CD4-positive, alpha-beta T cell treated with Interleukin-1 beta for 1 hour (primary cell): Measurements from ENCODE around the gene FBH1.
"Not testable (repeated sequence)": the region's sequence is repeated elsewhere in the genome, so short reads cannot be mapped to it uniquely, and the experiment has no call there.

Experiments used
- DNase-seq, 2 donors: peaks; one replicate each; pipeline ENCODE4 v3.0.0-alpha.2; 2020 to 2022

FBH1 gene

DNA sequence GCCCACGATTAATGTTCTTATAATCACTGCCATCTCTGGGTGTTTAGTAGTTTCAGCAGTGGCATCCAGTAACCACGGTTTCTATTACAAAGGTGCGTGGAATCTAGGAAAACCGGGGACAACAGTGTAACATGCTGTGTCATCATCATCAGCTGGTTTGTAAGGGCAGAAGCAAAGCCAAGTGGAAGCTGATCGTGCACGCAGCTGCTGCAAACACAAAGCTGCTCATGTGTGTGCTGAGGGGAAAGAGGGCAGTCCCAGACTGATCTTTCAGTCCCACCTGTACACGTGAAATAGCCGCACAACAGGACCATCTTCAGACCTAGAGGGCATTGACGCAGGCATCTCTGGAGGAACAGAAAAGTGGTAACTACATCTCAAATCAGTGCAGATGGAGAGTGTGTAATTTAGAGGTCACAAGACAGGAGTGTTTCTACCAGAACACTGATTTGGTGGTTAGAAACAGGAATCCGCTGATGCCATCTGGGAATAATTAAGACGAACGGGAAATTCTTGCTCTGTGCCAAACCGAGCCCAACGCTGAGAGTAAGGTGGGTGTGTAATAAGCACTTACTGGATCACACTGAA is 13.8 kb upstream of the FBH1 start:
- no peak for DNase-seq

DNA sequence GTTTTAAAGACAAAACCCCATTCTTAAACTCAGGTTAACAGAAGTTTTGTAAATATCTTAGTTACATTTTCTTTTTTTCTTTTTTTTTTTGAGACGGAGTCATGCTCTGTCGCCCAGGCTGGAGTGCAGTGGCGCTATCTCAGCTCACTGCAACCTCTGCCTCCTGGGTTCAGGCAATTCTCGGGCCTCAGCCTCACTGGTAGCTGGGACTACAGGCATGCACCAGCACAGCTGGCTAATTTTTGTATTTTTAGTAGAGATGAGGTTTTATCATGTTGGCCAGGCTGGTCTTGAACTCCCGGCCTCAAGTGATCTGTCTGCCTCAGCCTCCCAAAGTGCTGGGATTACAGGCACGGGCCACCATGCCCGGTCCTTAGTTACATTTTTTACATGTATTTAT is 13.0 kb upstream of the FBH1 start:
- DNase-seq = not testable (repeated sequence)

- no peak for DNase-seq
Measured at GRCh38 chr10:5882961-5883360, 7.1 kb upstream of the FBH1 start.

DNA sequence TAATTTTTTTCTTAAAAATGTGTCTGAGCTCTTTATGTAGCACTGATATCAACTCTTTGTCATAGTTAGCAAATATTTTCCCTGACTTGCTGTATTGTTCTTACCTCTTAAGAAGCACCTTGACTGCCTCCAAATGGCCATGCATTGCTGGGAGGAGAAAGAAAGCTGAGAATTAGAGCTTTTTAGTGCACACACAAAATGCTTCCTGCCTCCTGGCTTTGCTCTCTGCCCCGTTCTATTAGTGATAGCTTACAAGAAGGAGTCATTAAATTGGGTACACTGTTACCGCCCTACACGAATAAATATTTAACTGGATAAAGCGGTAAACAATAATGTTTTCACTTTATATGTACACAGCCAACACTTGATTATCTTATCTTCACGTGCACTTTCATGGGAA is 4.4 kb upstream of the FBH1 start:
- no peak for DNase-seq

GRCh38 chr10:5887029-5887428 is 3.0 kb upstream of the FBH1 start:
- DNase-seq = no peak

DNA sequence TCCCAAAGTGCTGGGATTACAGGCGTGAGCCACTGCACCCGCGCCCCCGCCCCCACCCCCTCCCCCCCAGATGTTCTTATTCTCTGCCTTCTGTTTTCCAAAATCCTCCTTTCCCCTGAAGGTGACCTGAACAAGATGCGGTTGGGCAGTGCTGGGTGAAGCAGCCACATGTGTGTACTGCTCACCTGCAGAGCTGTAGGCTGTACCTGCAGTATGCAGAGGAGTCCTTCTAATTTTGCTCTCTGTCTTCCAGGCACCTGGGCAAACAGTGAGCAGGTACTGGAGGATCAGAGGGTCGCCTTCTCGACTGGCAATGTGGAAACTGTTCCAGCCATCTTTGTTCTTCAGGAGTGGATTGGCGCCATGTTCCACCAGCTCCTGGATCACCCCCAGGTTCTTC is 2.4 kb upstream of the FBH1 start:
- DNase-seq = no peak

- DNase-seq = no peak
Measured at GRCh38 chr10:5888351-5888750, 1.7 kb upstream of the FBH1 start.

DNA sequence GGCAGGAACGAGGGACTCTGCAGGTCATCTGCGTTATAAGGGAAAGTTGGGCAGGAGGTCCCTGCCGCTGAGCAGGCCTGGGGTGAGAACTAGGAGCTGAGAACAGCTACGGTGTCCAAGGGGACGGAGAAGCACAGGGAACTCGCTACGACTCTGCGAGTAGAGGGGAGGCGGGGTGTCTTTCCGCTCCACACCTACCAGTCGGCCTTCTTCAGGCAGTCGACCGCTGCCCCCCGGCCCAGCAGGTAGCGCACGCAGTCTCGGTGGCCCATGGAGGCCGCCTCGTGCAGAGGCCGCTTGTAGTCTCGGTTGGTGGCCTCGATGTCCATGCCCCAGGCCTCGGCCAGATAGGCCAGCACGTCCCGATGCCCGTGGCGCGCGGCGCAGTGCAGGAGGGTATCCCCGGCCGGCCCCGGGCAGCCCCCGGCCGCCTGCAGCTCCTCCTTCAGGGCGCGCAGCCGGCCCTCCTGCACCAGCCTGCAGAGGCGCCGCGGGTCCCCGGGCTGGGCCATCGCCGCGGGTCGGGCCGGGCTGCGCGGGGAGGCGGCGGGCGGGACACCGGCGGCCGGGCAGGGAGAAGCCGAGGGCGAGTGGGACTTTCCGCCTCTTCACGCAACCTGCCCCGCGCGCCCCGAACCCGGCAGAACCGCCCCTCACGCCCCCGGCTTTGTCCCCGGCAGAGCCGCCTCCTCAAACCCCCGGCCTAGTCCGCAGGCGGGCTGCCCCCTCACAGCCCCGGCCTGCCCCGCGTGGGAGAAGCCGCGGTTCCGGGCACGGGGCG is 1.0 kb upstream of the FBH1 start:
- DNase-seq = peak; percentile 11 to 31

GRCh38 chr10:5890452-5890915 is 441 bp downstream of the FBH1 start:
- peak; percentile 9 to 22 for DNase-seq

- DNase-seq = no peak
Measured at GRCh38 chr10:5891009-5891408, 966 bp downstream of the FBH1 start.

GRCh38 chr10:5892007-5892406 is 2.0 kb downstream of the FBH1 start:
- DNase-seq = no peak

- no peak for DNase-seq
Measured at GRCh38 chr10:5893321-5893720, 3.3 kb downstream of the FBH1 start.

- DNase-seq = no peak
Measured at GRCh38 chr10:5894403-5894802, 4.4 kb downstream of the FBH1 start.

DNA sequence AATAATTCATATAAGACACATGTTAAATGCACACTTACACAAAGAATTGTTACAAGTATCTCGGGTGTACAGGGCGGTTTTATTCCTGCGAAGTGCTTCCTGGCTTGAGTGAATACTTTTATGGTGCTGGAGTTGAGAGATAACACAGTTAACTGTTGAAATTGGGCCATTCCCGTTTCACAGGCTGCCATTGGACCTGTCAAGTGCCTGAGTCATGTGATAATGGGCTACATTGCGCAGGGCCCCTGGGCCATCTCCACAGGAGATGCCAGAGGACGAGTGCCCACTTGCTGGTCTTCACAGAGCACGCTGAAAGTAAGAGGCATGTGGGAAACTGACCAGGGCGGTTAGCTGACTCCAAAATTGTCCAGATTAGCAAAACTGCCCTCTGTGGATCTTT is 4.8 kb downstream of the FBH1 start:
- no peak for DNase-seq

DNA sequence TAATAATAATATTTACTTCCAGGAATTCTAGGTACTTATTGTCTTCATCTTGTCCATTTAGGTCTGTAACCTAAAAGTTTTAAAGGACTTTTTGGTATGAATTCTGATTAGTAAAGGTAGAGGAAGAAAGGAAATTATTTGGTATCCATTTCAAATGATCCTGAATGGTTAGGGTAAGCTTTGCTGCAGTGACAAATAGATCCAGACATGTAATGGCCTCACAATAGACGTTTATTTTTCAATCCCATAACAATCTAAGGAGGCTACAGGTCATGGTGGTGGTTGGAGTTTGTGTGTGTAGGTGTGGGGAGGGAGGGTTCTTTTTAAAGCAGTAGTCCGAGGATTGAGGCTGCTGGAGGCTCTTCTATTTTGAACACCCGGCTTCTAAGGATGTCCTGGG is 5.3 kb downstream of the FBH1 start:
- no peak for DNase-seq

- DNase-seq = no peak
Measured at GRCh38 chr10:5895804-5896203, 5.8 kb downstream of the FBH1 start.

GRCh38 chr10:5896208-5897052 is 6.4 kb downstream of the FBH1 start:
- no peak for DNase-seq

DNA sequence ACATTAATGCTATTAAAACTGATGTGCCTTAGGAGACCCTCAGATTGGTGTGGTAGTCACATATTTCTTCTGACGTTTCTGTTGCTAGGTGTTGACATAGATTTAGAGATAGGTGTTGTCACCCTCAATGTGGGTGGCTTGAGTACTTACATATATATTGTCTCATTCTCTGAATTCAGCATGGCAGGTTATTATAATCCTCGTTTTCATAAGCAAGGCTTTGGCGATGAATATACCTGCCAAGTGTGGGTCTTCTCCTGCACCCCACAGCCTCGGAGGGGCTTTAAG is 7.0 kb downstream of the FBH1 start:
- DNase-seq = no peak

DNA sequence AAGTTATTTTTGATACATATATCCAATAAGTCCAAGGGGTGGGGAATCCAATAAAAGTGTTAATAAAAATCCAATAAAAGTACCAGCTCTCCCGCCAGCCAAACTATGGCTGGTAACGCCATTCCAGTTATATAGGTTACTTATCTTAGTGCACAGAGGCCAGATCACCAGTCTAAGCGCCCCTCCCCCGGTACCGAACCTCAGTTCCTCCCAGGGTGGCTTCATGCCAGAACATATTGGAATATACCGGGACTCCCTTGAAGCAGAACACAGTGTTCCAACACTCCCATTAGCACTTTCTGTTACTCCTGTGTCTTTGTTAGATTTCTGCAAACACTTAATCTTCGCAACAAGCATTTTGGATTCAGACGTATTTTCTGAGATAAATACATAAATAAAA is 7.5 kb downstream of the FBH1 start:
- DNase-seq = no peak

DNA sequence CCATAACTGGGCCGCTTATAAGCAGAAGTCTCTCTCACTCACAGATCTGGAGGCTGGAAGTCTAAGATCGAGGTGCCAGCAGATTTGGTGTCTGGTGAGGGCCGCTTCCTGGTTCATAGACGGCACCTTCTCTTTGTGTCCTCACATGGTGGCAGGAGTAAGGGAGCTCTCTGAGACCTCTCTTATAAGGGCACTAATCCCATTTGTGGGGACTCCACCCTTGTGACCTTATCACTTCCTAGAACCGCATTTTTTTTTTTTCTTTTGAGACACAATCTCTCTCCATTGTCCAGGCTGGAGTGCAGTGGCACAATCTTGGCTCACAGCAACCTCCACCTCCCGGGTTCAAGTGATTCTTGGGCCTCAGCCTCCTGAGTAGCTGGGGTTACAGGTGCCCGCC is 8.1 kb downstream of the FBH1 start:
- no peak for DNase-seq

DNA sequence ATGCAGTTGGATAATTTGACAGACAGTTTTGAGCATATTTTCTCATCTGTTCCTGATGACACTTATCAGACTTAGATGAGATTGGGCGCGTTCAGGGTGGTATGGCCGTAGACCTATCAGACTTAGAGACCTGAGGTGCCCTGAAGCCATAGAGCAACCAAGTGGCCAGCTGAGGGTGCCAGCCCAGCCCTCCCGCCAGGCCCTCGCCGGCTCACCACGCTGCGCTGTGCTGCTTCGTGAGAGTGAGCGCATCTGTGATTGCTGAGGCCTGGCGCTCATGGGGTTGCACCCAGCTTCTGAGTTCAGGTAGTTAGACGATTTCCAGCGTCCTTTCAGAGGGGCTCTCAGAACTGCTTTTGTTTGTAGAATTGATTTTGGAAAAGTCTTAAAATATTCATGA is 10.2 kb downstream of the FBH1 start:
- DNase-seq = no peak

GRCh38 chr10:5902511-5903274 is 12.7 kb downstream of the FBH1 start:
- no peak for DNase-seq

DNA sequence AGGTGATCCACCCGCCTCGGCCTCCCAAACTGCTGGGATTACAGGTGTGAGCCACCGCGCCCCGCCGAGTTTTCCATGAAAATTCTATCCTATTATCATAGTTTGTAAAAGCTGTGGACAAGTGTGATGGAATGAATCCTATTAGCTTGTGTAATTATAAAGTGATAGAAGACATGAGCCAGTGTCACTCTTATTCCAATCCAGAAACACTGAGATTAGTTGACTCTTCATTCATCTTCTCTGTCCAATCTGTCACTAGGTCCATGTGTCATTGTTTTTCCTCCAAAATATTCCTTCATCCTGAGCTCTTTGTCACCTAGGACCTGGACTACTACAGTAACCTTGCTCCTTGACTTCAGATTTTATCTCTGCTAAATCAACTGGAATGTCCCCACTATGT is 13.5 kb downstream of the FBH1 start:
- DNase-seq = no peak
